NCI-H446 (cell line): ENCODE measurements around the gene TMEM255A.
"Not testable (repeated sequence)": the region's sequence is repeated elsewhere in the genome, so short reads cannot be mapped to it uniquely, and the experiment has no call there.

Experiments used
- DNase-seq, 2 experiments: peaks; one replicate each; lab custom pipeline; 2025; lab: John Stamatoyannopoulos, UW

The TMEM255A gene

GRCh38 chrX:120310861-120311726 lies at the start of gene TMEM255A:
TSS of gene TMEM255A (minus strand) at chrX:120311461. CDS start at chrX:120311309, 152 bp downstream.
- DNase-seq, result no peak

GRCh38 chrX:120358737-120359456 lies 47.6 kb upstream of the TMEM255A start:
- DNase-seq, result no peak

- DNase-seq, result no peak
These were observed 45.9 kb upstream of the TMEM255A start for GRCh38 chrX:120357186-120357585.

GRCh38 chrX:120356084-120356483 lies 44.8 kb upstream of the TMEM255A start:
- no peak for DNase-seq

GRCh38 chrX:120350450-120351138 lies 39.3 kb upstream of the TMEM255A start:
- DNase-seq, result no peak

- not testable (repeated sequence) for DNase-seq
These were observed 33.3 kb upstream of the TMEM255A start for GRCh38 chrX:120344566-120344965.

- no peak for DNase-seq
These were observed 25.6 kb upstream of the TMEM255A start for GRCh38 chrX:120336899-120337298.

- no peak for DNase-seq
These were observed 24.0 kb upstream of the TMEM255A start for GRCh38 chrX:120335289-120335688.

- no peak for DNase-seq
These were observed 23.3 kb upstream of the TMEM255A start for GRCh38 chrX:120334603-120335002.

- no peak for DNase-seq
These were observed 22.9 kb upstream of the TMEM255A start for GRCh38 chrX:120334151-120334550.

- DNase-seq, result no peak
These were observed 21.1 kb upstream of the TMEM255A start for GRCh38 chrX:120332394-120332793.

- no peak for DNase-seq
These were observed 19.9 kb upstream of the TMEM255A start for GRCh38 chrX:120331116-120331515.

GRCh38 chrX:120321520-120322281 lies 10.4 kb upstream of the TMEM255A start:
- no peak for DNase-seq

- DNase-seq, result no peak
These were observed 7.2 kb upstream of the TMEM255A start for GRCh38 chrX:120318411-120318810.

- no peak for DNase-seq
These were observed 5.5 kb upstream of the TMEM255A start for GRCh38 chrX:120316587-120317283.

GRCh38 chrX:120315776-120316175 lies 4.5 kb upstream of the TMEM255A start:
- DNase-seq, result no peak

GRCh38 chrX:120311727-120312063 lies 434 bp upstream of the TMEM255A start:
- DNase-seq, result no peak

GRCh38 chrX:120309873-120310705 lies 1.2 kb downstream of the TMEM255A start:
- no peak for DNase-seq

GRCh38 chrX:120308959-120309872 lies 2.0 kb downstream of the TMEM255A start:
- no peak for DNase-seq
